Measurements from ENCODE around the gene ERAL1. TPM values are rescaled to one million over a fixed set of nuclear protein-coding genes. Genes with fewer than 3 reads are reported as not detected.

The ERAL1 gene
- total RNA-seq, 4 donors from 2014 or later, result 39.4 to 45.2 (median 41.6) TPM

- intact Hi-C loops (cut with DNase I; ENCODE audit: low total_unique reads), result no loop called here
- TF ChIP-seq POLR2A (IDR thresholded peaks at IDR 0.05), result no peak
- TF ChIP-seq CTCF (IDR thresholded peaks at IDR 0.05), result no peak
- WGBS, 2 donors, result 0% methylated on average over 10 of the region's 10 CpGs
- peak overlapping the region; percentile 87 for H3K4me3 ChIP-seq (ENCODE audit: low read depth, poor library complexity, severe bottlenecking)
- no peak for DNase-seq (ENCODE audit: low spot score in 2 of 2)
These were observed 42.0 kb upstream of the ERAL1 start for GRCh38 chr17:28812748-28813377.

GRCh38 chr17:28816540-28816939 is 38.3 kb upstream of the ERAL1 start:
- TF ChIP-seq POLR2A (IDR thresholded peaks at IDR 0.05), result no peak
- no peak for TF ChIP-seq CTCF (IDR thresholded peaks at IDR 0.05)
- 82 to 83% methylated on average over 4 of the region's 4 CpGs for WGBS, 2 donors
- no peak for DNase-seq (ENCODE audit: low spot score in 2 of 2)
- no peak overlapping the region for H3K4me3 ChIP-seq (ENCODE audit: low read depth, poor library complexity, severe bottlenecking)
- intact Hi-C loops (cut with DNase I; ENCODE audit: low total_unique reads), result no loop called here

- WGBS, 2 donors, result 76 to 79% methylated on average over 3 of the region's 3 CpGs
- intact Hi-C loops (cut with DNase I; ENCODE audit: low total_unique reads), result no loop called here
- DNase-seq (ENCODE audit: low spot score in 2 of 2), result no peak
- no peak for TF ChIP-seq CTCF (IDR thresholded peaks at IDR 0.05)
- TF ChIP-seq POLR2A (IDR thresholded peaks at IDR 0.05), result no peak
- no peak overlapping the region for H3K4me3 ChIP-seq (ENCODE audit: low read depth, poor library complexity, severe bottlenecking)
These were observed 36.0 kb upstream of the ERAL1 start for GRCh38 chr17:28818819-28819221.

GRCh38 chr17:28819582-28819981 is 35.2 kb upstream of the ERAL1 start:
- TF ChIP-seq CTCF (IDR thresholded peaks at IDR 0.05), result no peak
- no peak for TF ChIP-seq POLR2A (IDR thresholded peaks at IDR 0.05)
- DNase-seq (ENCODE audit: low spot score in 2 of 2), result no peak
- intact Hi-C loops (cut with DNase I; ENCODE audit: low total_unique reads), result no loop called here
- whole genome bisulfite sequencing, 2 donors, result 55 to 57% methylated on average over 1 of the region's 1 CpG
- H3K4me3 ChIP-seq (ENCODE audit: low read depth, poor library complexity, severe bottlenecking), result no peak overlapping the region

- intact Hi-C loops (cut with DNase I; ENCODE audit: low total_unique reads), result no loop called here
- no peak for TF ChIP-seq CTCF (IDR thresholded peaks at IDR 0.05)
- no peak for TF ChIP-seq POLR2A (IDR thresholded peaks at IDR 0.05)
- no peak for DNase-seq (ENCODE audit: low spot score in 2 of 2)
- no peak overlapping the region for H3K4me3 ChIP-seq (ENCODE audit: low read depth, poor library complexity, severe bottlenecking)
- 83 to 92% methylated on average over 1 of the region's 1 CpG for WGBS, 2 donors
These were observed 27.1 kb upstream of the ERAL1 start for GRCh38 chr17:28827672-28828071.

Measured in lower leg skin (tissue), 4 donors.